H1 (cell line): ENCODE measurements around the gene CTTNBP2. TPM values are rescaled to one million over a fixed set of nuclear protein-coding genes. Genes with fewer than 3 reads are reported as not detected.

Experiments used
- KDM1A ChIP-seq: fragments of 200-600, 300-600 bp; sonication (generic); IDR thresholded peaks from 2 replicates; pipeline ENCODE4 v1.7.1; 2016; ENCODE audit warnings: mild to moderate bottlenecking, low read length, borderline replicate concordance
- TCF12 ChIP-seq: IDR thresholded peaks from 2 replicates; pipeline ENCODE4 v1.6.1; 2011; ENCODE audit warnings: low read depth, mild to moderate bottlenecking, low read length
- polyA plus RNA-seq, 7 experiments: library from polyadenylated mRNA; depleted of rRNA in 3 of 7; stranded (reverse) in 5 of 7; unstranded in 2 of 7; fragments of >200 nt in 5 of 7; fragments of 200-250 nt in 2 of 7; gene quantifications; 1 replicate in 5 of 7; 2 replicates in 1 of 7; 4 replicates in 1 of 7; pipeline versions ENCODE4 v1.2.1 to v1.2.3, GENCODE V29; 2011 to 2013; ENCODE audit warnings: missing spikeins in 2 of 7, mixed read lengths in 2 of 7
- total RNA-seq: library from RNA; stranded (reverse); fragmentation: NEBNext Ultra II Directional; extraction: Animal tissue kit (Norgen Biotek cat#: 25700); gene quantifications from 2 replicates; pipeline ENCODE4 v1.2.1, GENCODE V29; 2021

CTTNBP2 gene
- total and polyA plus RNA-seq, 2 of the 8 experiments (the other 6 are each of a cell fraction or from before 2014, with no cell fraction given): 15.3 to 35.1 TPM

DNA sequence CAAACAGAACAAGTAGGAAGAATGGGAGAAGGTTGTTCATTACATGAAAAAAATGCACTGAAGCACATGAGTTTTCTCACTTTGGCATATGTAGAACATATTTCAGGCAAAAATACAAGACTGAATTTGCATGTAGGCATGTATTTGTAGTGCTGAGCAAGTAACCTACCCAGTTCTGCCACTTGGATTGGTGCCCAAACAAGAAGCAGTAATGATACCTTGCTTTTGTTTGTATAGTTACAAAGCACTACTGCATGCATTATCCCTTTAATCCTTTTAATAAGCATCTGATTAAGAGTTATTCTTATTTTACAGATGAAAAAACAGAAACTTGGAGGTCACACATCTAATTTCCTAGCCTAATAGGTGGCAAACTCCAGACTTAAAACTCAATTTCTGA lies 23.1 kb upstream of the CTTNBP2 start (continued):
- TF ChIP-seq KDM1A (no peak), TCF12 (no peak)
